ENCODE results near the gene S100A6.

Gene S100A6

DNA sequence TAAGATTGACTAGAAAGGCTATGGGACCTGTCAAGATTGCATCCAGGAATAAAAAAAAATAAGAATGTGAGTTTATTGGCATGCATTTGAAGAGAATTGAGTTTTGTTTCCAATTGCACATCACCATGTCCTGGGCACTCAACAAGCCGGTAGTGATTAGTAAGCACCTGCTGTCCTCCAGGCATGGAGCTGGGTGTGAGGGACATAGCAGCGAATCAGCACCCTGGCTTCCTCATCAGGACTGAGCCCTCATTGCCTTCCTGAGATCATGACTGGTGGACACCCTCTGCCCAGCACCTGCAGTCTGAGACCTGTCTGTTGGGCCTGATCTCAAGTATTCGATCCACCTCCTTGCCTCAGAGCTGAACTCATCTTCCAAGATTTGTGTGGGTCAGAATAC lies 26.8 kb downstream of the S100A6 start:
- Histone ChIP-seq H3K9me3 (replicated peaks in 1 of 11) (no peaks in the 10 kb centered on the region), H3K9ac (no peak overlapping the region), H3K27ac (no peak overlapping the region), H4K20me1 (no peaks in the 10 kb centered on the region), H3K4me3 (no peak overlapping the region), H3K36me3 (no peaks in the 10 kb centered on the region), H3K27me3 (no peaks in the 10 kb centered on the region), H3K4me1 (peaks cover 19 to 59% (median 38%) of the 10 kb centered on the region in 10 experiments), H3K4me2 (no peak overlapping the region)
- no peak for TF ChIP-seq Cebpa-rat (IDR thresholded peaks at IDR 0.05)

DNA sequence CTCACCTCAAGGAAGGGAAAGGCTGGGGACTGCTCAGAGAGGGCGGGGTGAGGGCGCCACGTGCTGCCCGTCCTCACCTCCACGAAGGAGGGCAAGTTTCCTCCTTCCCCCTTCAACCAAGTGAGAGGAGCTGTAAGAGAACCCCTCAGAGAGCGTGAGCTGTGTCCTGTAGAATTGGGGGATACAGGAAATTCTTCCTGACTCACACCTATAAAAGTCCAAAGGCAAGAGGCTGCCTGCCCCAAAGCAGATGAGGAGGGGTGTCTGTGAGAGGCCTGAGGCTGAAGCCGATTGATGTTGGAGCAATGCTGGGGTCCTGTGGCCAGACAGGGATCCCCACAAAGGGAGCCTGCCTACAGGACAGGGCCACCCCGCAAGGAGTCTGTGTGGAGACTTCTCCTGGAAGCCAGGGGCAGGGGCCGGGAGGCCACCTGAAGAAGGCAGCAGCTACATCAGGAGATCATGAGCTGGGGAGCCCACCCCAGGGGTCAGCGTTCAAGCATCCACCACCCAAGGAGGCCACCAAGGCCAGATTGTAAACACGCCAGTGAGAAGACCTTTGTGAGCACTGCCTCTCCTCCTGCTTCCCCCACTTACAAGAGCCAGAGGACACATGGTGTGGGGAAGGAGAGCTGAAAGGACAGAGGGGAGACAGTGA lies 27.7 kb downstream of the S100A6 start:
- TF ChIP-seq Cebpa-rat (IDR thresholded peaks at IDR 0.05): no peak
- Histone ChIP-seq H3K9me3 (replicated peaks in 1 of 11) (no peaks in the 10 kb centered on the region), H3K36me3 (no peaks in the 10 kb centered on the region), H3K27ac (peak overlapping the region in 1 of 11 experiments; percentile 19; a peak in 2 of 22 replicates), H3K27me3 (no peaks in the 10 kb centered on the region), H3K4me3 (no peak overlapping the region), H3K4me1 (peaks cover 15 to 49% (median 28%) of the 10 kb centered on the region in 10 experiments), H4K20me1 (no peaks in the 10 kb centered on the region), H3K4me2 (no peak overlapping the region), H3K9ac (peak overlapping the region in 7 of 11 experiments; percentile 3 to 44 (median 23); a peak in 7 of 22 replicates)

DNA sequence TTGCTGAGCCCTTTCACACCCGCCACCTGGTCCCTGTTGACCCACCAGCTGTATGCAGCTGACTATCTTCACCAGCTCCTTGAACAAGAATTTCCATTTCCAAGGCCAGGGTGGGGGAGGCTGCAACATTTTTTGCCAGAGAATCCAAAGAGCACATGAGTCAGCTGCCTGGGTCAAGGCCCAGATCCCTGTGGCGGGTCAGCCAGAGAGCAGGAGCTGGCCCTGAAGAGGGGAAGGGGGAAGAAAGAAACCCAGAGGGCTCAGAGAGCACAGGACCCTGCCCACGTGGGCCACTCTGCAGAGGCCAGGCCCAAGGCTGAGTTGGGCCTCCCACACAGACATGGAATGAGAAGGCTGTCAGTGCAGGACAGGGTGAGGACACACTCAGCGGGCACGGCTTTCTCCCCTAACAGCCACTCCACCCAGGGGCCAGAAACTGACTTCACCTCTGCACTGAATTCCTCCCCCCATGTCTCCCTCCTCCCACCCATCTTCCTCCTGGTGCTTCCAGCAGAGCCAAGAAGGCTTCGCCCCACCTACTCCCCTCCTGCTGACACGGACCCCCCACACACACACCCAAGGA lies 28.9 kb downstream of the S100A6 start:
- Histone ChIP-seq H4K20me1 (no peaks in the 10 kb centered on the region), H3K9me3 (replicated peaks in 1 of 11) (no peaks in the 10 kb centered on the region), H3K4me2 (peak overlapping the region in 2 of 11 experiments; percentile 15 to 26; a peak in 4 of 22 replicates), H3K36me3 (no peaks in the 10 kb centered on the region), H3K27me3 (no peaks in the 10 kb centered on the region), H3K9ac (0 out of 22 replicates have a peak overlapping the region, but pooled peaks of 2 of the 11 experiments have one; percentile 2 to 4), H3K4me3 (no peak overlapping the region), H3K27ac (0 out of 22 replicates have a peak overlapping the region, but pooled peaks of 1 of the 11 experiments have one; percentile 2), H3K4me1 (peaks cover 11 to 38% (median 20%) of the 10 kb centered on the region in 10 experiments; a peak in 19 of 20 replicates)
- TF ChIP-seq Cebpa-rat (IDR thresholded peaks at IDR 0.05): no peak

DNA sequence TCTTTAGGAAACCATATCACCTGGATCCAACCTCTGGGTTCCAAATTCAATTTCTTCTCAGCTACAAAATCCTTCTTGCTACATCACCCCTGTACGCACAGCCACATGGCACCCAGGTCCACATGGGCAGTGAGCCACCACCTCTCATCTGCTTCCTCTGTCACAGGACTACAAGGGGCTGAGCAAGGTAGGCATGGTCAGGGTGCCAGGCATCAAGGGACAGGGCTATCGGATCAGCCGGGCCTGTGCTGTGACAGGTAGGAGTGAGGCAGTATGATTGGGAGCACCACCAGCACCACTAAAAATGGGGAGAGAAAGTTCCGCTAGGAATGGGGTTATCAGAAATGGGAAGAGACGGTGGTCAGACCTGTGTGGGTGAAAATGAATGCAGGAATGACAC lies 29.4 kb downstream of the S100A6 start:
- Histone ChIP-seq H3K27ac (no peak overlapping the region), H3K36me3 (no peaks in the 10 kb centered on the region)

DNA sequence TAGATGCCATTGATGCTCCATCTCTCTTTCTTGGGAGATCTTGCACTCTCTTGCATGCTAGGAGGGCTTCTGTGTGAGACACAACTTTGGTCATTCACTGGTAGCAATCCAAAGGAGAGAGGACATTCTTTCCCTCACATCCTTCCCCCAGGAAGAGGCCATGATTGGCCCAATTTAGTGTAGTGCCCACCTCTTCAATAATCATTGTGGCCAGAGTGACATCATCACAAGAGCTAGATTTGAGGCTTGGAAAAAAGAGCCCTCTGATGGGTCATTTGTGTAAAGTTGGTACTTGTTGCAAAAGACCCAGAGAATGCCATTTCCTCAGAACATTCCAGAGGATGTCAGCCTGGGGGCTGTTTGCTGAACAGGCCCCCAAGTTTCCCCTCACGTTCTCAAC lies 30.2 kb downstream of the S100A6 start:
- peaks cover 7 to 24% (median 9%) of the 10 kb centered on the region in 10 experiments; a peak in 19 of 20 replicates for H3K4me1 ChIP-seq
- no peaks in the 10 kb centered on the region for H3K9me3 ChIP-seq (replicated peaks in 1 of 11)
- no peak for TF ChIP-seq Cebpa-rat (IDR thresholded peaks at IDR 0.05)
- H3K27me3 ChIP-seq: no peaks in the 10 kb centered on the region
- H3K36me3 ChIP-seq: no peaks in the 10 kb centered on the region
- H3K27ac ChIP-seq: no peak overlapping the region
- H3K4me2 ChIP-seq: no peak overlapping the region
- H4K20me1 ChIP-seq: no peaks in the 10 kb centered on the region
- H3K4me3 ChIP-seq: no peak overlapping the region
- H3K9ac ChIP-seq: no peak overlapping the region

More for the DNA sequence above, 29.4 kb downstream of the S100A6 start:
- no peaks in the 10 kb centered on the region for H4K20me1 ChIP-seq
- H3K9ac ChIP-seq: no peak overlapping the region
- no peak for TF ChIP-seq Cebpa-rat (IDR thresholded peaks at IDR 0.05)
- H3K4me3 ChIP-seq: no peak overlapping the region
- peaks cover 11 to 33% (median 16%) of the 10 kb centered on the region in 10 experiments; a peak in 19 of 20 replicates for H3K4me1 ChIP-seq
- H3K4me2 ChIP-seq: peak overlapping the region in 2 of 11 experiments; percentile 15 to 26; a peak in 3 of 22 replicates
- no peaks in the 10 kb centered on the region for H3K9me3 ChIP-seq (replicated peaks in 1 of 11)
- H3K27me3 ChIP-seq: no peaks in the 10 kb centered on the region

DNA sequence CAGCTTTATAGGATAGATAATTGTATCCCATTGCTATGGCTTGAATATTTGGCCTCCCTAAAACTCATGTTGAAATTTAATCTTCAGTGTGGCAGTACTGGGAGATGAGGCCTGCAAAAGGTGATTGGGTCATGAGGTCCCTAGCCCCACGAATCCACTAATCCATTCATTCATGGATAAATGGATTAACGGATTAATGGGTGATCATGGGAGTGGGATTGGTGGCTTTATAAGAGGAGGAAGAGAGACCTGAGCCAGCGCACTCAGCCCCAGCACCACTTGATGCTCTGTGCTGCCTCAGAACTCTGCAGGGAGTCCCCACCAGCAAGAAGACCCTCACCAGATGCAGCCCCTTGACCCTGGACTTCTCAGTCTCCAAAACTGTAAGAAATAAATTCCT lies 32.0 kb downstream of the S100A6 start:
- no peak for TF ChIP-seq Cebpa-rat (IDR thresholded peaks at IDR 0.05)
- Histone ChIP-seq H3K4me1 (peaks cover 0 to 17% (median 4%) of the 10 kb centered on the region in 10 experiments; a peak in 8 of 20 replicates), H4K20me1 (no peaks in the 10 kb centered on the region), H3K27ac (no peak overlapping the region), H3K9ac (no peak overlapping the region), H3K9me3 (replicated peaks in 1 of 11) (no peaks in the 10 kb centered on the region), H3K36me3 (no peaks in the 10 kb centered on the region), H3K4me3 (no peak overlapping the region), H3K27me3 (no peaks in the 10 kb centered on the region), H3K4me2 (no peak overlapping the region)

DNA sequence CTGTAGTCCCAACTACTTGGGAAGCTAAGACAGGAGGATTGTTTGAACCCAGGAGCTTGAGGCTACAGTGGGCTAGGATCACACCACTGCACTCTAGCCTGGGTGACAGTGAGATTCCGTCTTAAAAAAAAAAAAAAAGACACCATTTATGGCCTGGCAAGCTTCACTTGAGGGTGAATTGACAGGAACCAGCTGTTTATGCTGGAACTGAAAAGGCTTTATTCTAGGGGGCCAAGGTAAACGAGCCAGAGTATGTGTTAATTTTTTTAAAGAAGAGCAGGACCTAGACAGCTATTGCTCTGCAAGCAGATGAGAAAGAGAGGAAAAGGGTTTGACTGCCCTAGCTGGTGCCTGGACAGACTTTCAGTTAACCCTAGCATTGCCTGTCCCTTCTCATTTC lies 37.0 kb downstream of the S100A6 start:
- no peaks in the 10 kb centered on the region for H4K20me1 ChIP-seq
- H3K9ac ChIP-seq: 0 out of 22 replicates have a peak overlapping the region, but pooled peaks of 1 of the 11 experiments have one; percentile 25
- H3K36me3 ChIP-seq: no peaks in the 10 kb centered on the region
- no peaks in the 10 kb centered on the region for H3K27me3 ChIP-seq
- H3K4me2 ChIP-seq: no peak overlapping the region; a peak in 1 of 22 replicates
- H3K9me3 ChIP-seq (replicated peaks in 1 of 11): no peaks in the 10 kb centered on the region
- H3K4me3 ChIP-seq: no peak overlapping the region
- no peak for TF ChIP-seq Cebpa-rat (IDR thresholded peaks at IDR 0.05)
- H3K27ac ChIP-seq: no peak overlapping the region
- peaks cover 18 to 29% (median 21%) of the 10 kb centered on the region in 10 experiments for H3K4me1 ChIP-seq

DNA sequence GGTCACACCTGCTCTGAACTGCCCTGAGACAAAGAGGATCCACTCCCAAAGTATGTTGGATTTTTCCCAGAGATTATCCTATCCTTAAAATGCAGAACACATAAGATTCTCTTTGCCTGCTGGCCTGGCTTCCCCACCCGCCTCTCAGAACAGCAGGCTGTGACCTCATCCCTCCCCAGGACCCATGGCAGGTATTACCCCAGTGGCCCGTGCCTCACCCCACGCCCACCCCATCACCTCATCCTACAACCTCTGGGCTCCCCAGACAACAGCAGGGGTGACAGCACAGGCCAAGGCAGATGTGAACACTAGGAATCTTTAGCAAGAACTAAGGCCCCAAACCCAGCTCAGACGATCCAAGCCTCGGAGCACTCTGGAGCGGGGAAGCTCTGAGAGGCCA lies 40.3 kb downstream of the S100A6 start:
- no peaks in the 10 kb centered on the region for H3K27me3 ChIP-seq
- no peak overlapping the region for H3K4me3 ChIP-seq
- H3K9me3 ChIP-seq (replicated peaks in 1 of 11): no peaks in the 10 kb centered on the region
- peak overlapping the region; percentile 70 to 88 (median 79) for H3K4me2 ChIP-seq
- H3K36me3 ChIP-seq: no peaks in the 10 kb centered on the region
- H3K27ac ChIP-seq: peak overlapping the region in 9 of 11 experiments; percentile 15 to 68 (median 39); a peak in 14 of 22 replicates
- H3K9ac ChIP-seq: peak overlapping the region; percentile 6 to 55 (median 26); a peak in 12 of 22 replicates
- no peaks in the 10 kb centered on the region for H4K20me1 ChIP-seq
- peaks cover 20 to 61% (median 47%) of the 10 kb centered on the region in 10 experiments for H3K4me1 ChIP-seq
- no peak for TF ChIP-seq Cebpa-rat (IDR thresholded peaks at IDR 0.05)

DNA sequence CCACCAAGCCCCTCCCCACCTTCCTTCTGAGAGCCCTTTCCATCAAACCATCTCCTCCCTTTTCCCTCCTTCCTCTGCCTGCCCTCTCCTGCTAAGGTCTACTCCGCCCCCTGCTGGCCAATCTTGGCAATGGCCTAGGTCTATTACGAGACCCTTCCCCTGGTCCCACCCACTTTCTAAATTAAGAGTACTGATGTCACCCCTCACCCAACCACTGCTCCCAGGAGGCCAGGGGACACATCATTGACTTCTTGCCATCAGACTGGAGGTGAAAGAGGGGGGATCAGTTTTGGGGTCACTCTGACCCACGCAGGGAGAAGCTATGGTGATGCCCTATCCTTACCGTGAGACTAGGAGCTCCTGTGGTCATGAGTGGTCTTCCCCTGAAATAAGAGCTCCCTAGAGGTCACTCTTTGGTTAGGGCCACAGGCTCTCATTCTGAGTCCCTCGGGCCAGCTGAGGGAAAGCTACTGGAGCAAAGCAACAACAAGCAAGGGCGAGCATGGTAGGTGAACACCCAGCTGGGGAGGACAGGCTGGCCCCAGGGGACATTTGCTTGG lies 40.7 kb downstream of the S100A6 start:
- no peaks in the 10 kb centered on the region for H3K36me3 ChIP-seq
- TF ChIP-seq Cebpa-rat (IDR thresholded peaks at IDR 0.05): no peak
- H3K4me3 ChIP-seq: no peak overlapping the region
- peak overlapping the region; percentile 70 to 88 (median 79) for H3K4me2 ChIP-seq
- no peaks in the 10 kb centered on the region for H3K27me3 ChIP-seq
- H3K27ac ChIP-seq: peak overlapping the region in 10 of 11 experiments; percentile 15 to 83 (median 38); a peak in 14 of 22 replicates
- no peaks in the 10 kb centered on the region for H4K20me1 ChIP-seq
- peak overlapping the region in 10 of 11 experiments; percentile 6 to 55 (median 30); a peak in 12 of 22 replicates for H3K9ac ChIP-seq
- H3K4me1 ChIP-seq: peaks cover 20 to 65% (median 52%) of the 10 kb centered on the region in 10 experiments
- H3K9me3 ChIP-seq (replicated peaks in 1 of 11): no peaks in the 10 kb centered on the region
